OCI-LY7 (cell line): Measurements from ENCODE around the gene ZNF469.

Experiments
- EZH2phosphoT487 ChIP-seq: fragments of 200-600 bp; sonication (generic); IDR thresholded peaks from 2 replicates; pipeline ENCODE4 v1.6.1; 2018; ENCODE audit warnings: low read depth, borderline replicate concordance, mild to moderate bottlenecking, mixed run types, antibody characterized with exemption, low read length, moderate library complexity, mixed read lengths
- TF ChIP-seq, protein P1 (sequence below): fragments of 200-600 bp; sonication (generic); conservative IDR thresholded peaks from 2 replicates; pipeline ENCODE4 v1.5.1; 2014; ENCODE audit warnings: mild to moderate bottlenecking, antibody characterized with exemption, low read length, moderate library complexity, mixed read lengths

DNA sequence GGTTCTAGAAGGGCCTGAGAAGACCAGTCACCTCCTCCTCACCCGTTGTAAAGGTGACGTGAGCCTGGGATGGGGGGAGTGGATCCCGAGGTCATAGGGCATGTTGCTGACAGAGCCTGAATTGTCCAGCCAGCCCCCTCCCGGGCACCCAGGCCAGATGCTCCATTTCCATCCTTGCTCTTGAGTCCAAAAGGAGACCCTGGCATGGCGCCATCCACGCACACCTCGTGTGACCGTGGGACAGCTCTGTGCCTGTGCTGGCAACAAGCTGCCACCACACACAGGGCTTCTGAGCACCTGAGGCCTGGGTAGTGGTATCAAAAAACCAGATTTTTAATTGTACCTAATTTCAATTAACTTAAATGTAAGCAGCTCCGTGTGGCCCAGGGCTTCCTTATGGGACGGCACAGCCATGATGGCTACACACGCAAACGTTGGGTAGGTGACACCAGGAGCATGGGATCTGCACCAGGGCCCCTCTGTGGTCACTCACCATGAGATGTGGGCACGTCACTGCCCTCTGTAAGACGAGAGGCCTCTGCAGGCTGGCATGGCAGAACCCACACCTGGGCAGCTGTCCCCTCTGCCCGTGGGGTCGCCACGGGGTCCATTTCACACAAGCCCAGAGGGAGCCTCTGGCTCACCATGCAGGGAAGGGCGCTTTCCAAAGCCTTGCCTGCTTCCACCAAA lies 37.6 kb upstream of the ZNF469 start:
- TF ChIP-seq, protein P1, sequence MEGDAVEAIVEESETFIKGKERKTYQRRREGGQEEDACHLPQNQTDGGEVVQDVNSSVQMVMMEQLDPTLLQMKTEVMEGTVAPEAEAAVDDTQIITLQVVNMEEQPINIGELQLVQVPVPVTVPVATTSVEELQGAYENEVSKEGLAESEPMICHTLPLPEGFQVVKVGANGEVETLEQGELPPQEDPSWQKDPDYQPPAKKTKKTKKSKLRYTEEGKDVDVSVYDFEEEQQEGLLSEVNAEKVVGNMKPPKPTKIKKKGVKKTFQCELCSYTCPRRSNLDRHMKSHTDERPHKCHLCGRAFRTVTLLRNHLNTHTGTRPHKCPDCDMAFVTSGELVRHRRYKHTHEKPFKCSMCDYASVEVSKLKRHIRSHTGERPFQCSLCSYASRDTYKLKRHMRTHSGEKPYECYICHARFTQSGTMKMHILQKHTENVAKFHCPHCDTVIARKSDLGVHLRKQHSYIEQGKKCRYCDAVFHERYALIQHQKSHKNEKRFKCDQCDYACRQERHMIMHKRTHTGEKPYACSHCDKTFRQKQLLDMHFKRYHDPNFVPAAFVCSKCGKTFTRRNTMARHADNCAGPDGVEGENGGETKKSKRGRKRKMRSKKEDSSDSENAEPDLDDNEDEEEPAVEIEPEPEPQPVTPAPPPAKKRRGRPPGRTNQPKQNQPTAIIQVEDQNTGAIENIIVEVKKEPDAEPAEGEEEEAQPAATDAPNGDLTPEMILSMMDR = no peak
- TF ChIP-seq EZH2phosphoT487 = no peak
